Progenitor cell of endocrine pancreas (in vitro differentiated cells): ENCODE data around the gene ST8SIA1. TPM values are rescaled to one million over a fixed set of nuclear protein-coding genes. Genes with fewer than 3 reads are reported as not detected.
A peak's percentile ranks its signal among the peaks of the same experiment; 100 is the strongest.

ENCODE experiments used
- DNase-seq: peaks from one replicate; pipeline ENCODE4 v3.0.0; 2021; ENCODE audit warnings: low spot score; ENCODE audit not compliant: unreplicated experiment
- H3K27ac Mint-ChIP-seq: 2 replicates; pipeline ENCODE4 v1.8.0; 2021; ENCODE audit warnings: mild to moderate bottlenecking, moderate library complexity, mixed read lengths
- H3K27me3 Mint-ChIP-seq: 2 replicates; pipeline ENCODE4 v1.8.0; 2021; ENCODE audit warnings: mixed read lengths
- H3K36me3 Mint-ChIP-seq: 2 replicates; pipeline ENCODE4 v1.8.0; 2022; ENCODE audit warnings: mixed read lengths; ENCODE audit not compliant: insufficient read depth
- H3K4me1 Mint-ChIP-seq: 2 replicates; pipeline ENCODE4 v1.8.0; 2021; ENCODE audit warnings: low read depth, mixed read lengths
- H3K4me3 Mint-ChIP-seq: 2 replicates; pipeline ENCODE4 v1.8.0; 2021; ENCODE audit warnings: low read depth, mild to moderate bottlenecking, moderate library complexity, mixed read lengths
- H3K9me3 Mint-ChIP-seq: 2 replicates; pipeline ENCODE4 v1.8.0; 2021; ENCODE audit warnings: low read depth, mixed read lengths
- CTCF ChIP-seq: fragments of 200-600 bp; sonication (generic); IDR thresholded peaks from one replicate; pipeline ENCODE4 v1.5.0; 2021; ENCODE audit warnings: antibody characterized with exemption, mild to moderate bottlenecking; ENCODE audit not compliant: unreplicated experiment
- total RNA-seq: library from RNA; stranded (reverse); gene quantifications from 2 replicates; pipeline ENCODE4 v1.2.1, GENCODE V29; 2021

ST8SIA1 gene
- total RNA-seq, 1 donor from 2014 or later: 5.2 TPM

- Mint-ChIP-seq H3K9me3 (no peaks in the 10 kb centered on the region), H3K36me3 (no peaks in the 10 kb centered on the region), H3K27ac (no peak overlapping the region), H3K4me1 (peaks cover 3% of the 10 kb centered on the region), H3K27me3 (no peaks in the 10 kb centered on the region), H3K4me3 (no peak overlapping the region)
- DNase-seq: no peak
- no peak for TF ChIP-seq CTCF
Measured at GRCh38 chr12:22252057-22252456, 82.5 kb downstream of the ST8SIA1 start.

- no peak for DNase-seq
- Mint-ChIP-seq H3K4me1 (peaks cover 13% of the 10 kb centered on the region), H3K36me3 (no peaks in the 10 kb centered on the region), H3K9me3 (no peaks in the 10 kb centered on the region), H3K4me3 (no peak overlapping the region), H3K27me3 (no peaks in the 10 kb centered on the region), H3K27ac (no peak overlapping the region)
- no peak for TF ChIP-seq CTCF
Measured at GRCh38 chr12:22250762-22251161, 83.7 kb downstream of the ST8SIA1 start.

- H3K27ac Mint-ChIP-seq: no peak overlapping the region
- H3K4me1 Mint-ChIP-seq: peaks cover 21% of the 10 kb centered on the region
- no peaks in the 10 kb centered on the region for H3K9me3 Mint-ChIP-seq
- no peak for DNase-seq
- no peak overlapping the region for H3K4me3 Mint-ChIP-seq
- TF ChIP-seq CTCF: no peak
- no peaks in the 10 kb centered on the region for H3K36me3 Mint-ChIP-seq
- H3K27me3 Mint-ChIP-seq: no peaks in the 10 kb centered on the region
Measured at GRCh38 chr12:22248571-22249115, 85.9 kb downstream of the ST8SIA1 start.

- TF ChIP-seq CTCF: no peak
- H3K36me3 Mint-ChIP-seq: no peaks in the 10 kb centered on the region
- H3K27ac Mint-ChIP-seq: no peak overlapping the region
- H3K4me3 Mint-ChIP-seq: no peak overlapping the region
- H3K9me3 Mint-ChIP-seq: no peaks in the 10 kb centered on the region
- H3K27me3 Mint-ChIP-seq: no peaks in the 10 kb centered on the region
- no peak for DNase-seq
- peaks cover 21% of the 10 kb centered on the region for H3K4me1 Mint-ChIP-seq
Measured at GRCh38 chr12:22248121-22248520, 86.4 kb downstream of the ST8SIA1 start.

GRCh38 chr12:22246217-22246846, 88.2 kb downstream of the ST8SIA1 start:
- TF ChIP-seq CTCF: no peak
- Mint-ChIP-seq H3K4me3 (no peak overlapping the region), H3K36me3 (no peaks in the 10 kb centered on the region), H3K4me1 (peaks cover 21% of the 10 kb centered on the region), H3K27me3 (no peaks in the 10 kb centered on the region), H3K27ac (peak overlapping the region; percentile 33), H3K9me3 (no peaks in the 10 kb centered on the region)
- no peak for DNase-seq
